NT2/D1 (cell line): ENCODE results near the gene TLE5.

Experiments used
- SUZ12 ChIP-seq: IDR thresholded peaks from 2 replicates; pipeline ENCODE4 v1.6.1; 2011; ENCODE audit not compliant: insufficient read length, insufficient read depth; ENCODE audit errors: extremely low read depth
- YY1 ChIP-seq: IDR thresholded peaks from 2 replicates; pipeline ENCODE4 v1.6.1; 2011; ENCODE audit not compliant: insufficient read length, insufficient read depth

- no peak for TF ChIP-seq YY1
- TF ChIP-seq SUZ12 = no peak
Measured at GRCh38 chr19:3045191-3045590, 17.1 kb downstream of the TLE5 start.
